ENCODE measurements around the gene FILIP1L.

DNA sequence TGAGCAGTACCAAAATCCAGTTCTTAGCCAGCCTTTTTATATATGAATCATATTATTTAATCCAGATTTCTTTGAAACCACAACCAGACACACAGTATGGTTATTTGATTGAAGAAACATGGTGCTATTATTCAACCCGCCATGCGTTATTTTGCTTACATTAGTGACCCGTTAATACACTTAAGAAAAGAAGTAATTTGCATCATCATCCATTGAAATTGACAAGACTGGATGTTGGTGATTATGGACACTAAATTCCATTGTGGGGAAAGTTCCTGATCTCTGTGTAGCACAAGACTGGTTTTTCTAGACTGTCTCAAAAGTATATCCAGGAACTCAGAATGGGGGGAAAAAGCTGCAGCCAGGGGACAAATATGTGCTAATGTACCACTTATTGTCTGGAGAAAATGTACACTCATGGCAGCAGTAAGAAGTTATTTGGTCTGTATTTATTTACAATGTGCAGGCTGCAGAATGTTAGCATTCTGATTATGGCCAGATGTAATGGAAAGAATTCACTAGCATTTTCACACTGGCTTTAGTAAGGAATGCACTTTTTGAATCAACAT is 80.3 kb downstream of the FILIP1L start:
- TF ChIP-seq, protein P1, sequence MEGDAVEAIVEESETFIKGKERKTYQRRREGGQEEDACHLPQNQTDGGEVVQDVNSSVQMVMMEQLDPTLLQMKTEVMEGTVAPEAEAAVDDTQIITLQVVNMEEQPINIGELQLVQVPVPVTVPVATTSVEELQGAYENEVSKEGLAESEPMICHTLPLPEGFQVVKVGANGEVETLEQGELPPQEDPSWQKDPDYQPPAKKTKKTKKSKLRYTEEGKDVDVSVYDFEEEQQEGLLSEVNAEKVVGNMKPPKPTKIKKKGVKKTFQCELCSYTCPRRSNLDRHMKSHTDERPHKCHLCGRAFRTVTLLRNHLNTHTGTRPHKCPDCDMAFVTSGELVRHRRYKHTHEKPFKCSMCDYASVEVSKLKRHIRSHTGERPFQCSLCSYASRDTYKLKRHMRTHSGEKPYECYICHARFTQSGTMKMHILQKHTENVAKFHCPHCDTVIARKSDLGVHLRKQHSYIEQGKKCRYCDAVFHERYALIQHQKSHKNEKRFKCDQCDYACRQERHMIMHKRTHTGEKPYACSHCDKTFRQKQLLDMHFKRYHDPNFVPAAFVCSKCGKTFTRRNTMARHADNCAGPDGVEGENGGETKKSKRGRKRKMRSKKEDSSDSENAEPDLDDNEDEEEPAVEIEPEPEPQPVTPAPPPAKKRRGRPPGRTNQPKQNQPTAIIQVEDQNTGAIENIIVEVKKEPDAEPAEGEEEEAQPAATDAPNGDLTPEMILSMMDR (conservative IDR thresholded peaks at IDR 0.05; ENCODE audit: low read depth, low read length): no peak
- no peak for TF ChIP-seq EZH2 (IDR thresholded peaks at IDR 0.05; ENCODE audit: borderline replicate concordance, low read depth, low read length, poor library complexity, severe bottlenecking)
